Measurements from ENCODE around the gene ATG16L1.

GRCh38 chr2:233342301-233342700 is 90.8 kb downstream of the ATG16L1 start:
- TF ChIP-seq CTCF (IDR thresholded peaks at IDR 0.05), result no peak
- TF ChIP-seq EP300 (IDR thresholded peaks at IDR 0.05), result no peak
- TF ChIP-seq POLR2A (IDR thresholded peaks at IDR 0.05), result no peak
